HG03571 (cell line): Measurements from ENCODE around the gene GRAMD4.

Experiments used
- ATAC-seq: cut with Tn5 transposase; IDR thresholded peaks from one replicate; pipeline ENCODE4 v1.9.1; 2021; ENCODE audit not compliant: unreplicated experiment

Gene GRAMD4

GRCh38 chr22:46682011-46682731 is 62.0 kb downstream of the GRAMD4 start:
- no peak for ATAC-seq

GRCh38 chr22:46684706-46685105 is 64.5 kb downstream of the GRAMD4 start:
- peak; percentile 79 for ATAC-seq

DNA sequence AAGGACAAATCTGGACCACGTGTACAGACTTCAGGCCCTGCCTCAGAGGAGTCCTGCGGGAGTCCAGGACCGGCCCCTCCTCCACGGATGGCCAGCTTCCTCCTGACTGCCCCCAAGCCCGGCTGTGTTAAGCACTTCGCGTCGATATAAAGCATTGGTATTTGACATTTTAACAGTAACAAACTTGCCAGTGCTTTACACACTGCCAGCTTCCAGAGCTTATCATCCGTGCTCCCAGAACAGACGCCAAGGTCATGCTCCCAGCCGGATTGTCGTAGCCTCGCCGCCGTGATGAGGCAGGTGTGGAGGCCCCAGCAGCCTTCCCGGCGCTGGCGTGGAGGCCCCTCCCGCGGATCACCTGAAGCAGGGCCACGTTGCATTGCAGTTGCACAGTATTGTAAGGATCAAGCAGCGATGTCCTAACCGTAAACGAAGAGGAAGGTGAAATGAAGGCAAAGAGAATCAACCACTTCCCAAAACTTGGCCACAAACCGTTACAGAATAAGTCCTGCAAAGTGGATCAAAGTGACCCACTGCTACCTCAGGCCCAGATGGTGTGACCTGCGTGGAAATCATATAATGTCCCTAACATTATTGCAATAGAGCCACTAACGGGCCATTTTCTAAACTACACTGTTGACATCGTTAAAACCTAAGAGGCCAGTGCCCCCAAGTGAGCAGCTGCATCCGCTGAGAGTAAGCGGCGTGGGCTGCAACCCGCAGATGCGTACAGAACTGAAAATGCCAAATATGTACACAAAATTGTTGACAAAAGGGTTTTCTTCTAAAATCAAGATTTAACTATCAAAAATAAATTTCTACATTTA is 66.2 kb downstream of the GRAMD4 start:
- no peak for ATAC-seq

- no peak for ATAC-seq
Measured at GRCh38 chr22:46687048-46687444, 66.9 kb downstream of the GRAMD4 start.

- ATAC-seq, result no peak
Measured at GRCh38 chr22:46687460-46687859, 67.3 kb downstream of the GRAMD4 start.

- no peak for ATAC-seq
Measured at GRCh38 chr22:46688949-46689348, 68.8 kb downstream of the GRAMD4 start.

DNA sequence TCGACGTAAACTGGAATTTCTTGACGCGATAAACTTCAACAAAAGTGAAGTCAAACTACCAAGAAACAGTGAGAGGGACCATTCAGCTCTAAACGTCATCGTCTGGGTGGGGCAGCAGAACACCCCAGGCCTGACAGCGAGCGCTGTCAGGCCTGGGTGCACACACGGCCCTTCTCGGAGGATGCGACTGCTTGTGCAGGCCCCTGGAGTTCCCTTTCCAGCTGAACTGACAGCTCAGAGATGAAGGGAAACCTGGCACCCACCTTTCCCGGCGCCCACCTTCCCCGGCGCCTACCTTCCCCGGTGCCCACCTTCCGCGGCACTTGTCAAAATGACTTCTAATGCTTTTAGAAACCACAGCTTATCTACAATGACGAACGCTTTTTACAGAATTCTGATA is 70.0 kb downstream of the GRAMD4 start:
- no peak for ATAC-seq

DNA sequence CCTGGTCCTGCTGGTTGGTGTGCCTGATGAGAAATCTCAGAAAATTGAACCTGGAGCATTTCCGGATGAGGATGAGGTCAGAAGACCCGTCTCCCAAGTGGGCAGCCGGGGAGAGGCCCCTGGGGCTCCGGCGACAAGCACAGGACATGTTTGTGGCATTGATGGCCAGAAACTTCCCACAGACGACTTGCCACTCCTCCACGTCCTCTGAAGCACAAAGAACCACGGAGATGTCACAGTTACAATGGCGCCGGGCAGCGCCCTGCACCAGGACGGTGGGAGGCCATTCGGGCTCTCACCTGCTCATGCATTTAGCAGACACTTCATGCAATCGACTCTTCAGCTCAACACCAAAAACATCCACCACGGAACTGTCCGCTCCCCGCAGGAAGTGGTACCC is 71.4 kb downstream of the GRAMD4 start:
- no peak for ATAC-seq

DNA sequence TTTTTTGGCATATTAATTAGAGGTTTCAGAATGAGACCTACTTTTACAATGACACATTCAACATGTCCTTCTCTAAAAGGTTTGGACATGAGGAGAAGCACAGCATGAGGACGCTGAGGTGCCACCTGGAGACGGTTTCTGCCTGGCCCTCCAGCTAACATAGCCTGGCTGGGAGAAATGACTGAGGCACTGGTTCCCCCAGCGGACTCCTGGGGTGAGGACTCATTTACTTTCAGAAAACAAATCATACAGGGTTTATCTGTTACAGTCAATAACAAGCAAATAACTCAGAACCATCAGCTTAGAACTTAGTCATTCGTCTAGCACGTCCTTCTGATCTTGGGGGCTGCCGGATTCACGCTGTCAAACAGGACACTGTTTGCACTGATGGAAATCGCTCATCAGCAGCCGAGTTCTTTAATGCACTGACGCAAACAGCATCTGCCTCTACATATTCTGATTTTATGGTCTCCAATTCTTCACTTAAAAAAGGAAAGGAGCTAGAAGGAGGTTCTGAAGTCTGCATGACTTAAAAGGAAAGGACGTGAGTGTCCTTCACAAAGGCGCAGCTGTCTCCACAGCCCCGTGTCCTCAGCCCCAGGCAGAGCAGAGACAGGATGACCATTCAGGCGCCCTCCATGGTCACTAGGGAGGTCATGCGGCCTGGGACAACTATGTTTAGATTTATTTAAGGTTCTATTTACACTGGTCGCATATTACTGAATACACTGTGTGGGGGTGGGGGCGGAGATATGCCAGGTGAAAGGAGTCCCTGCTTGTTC is 73.6 kb downstream of the GRAMD4 start:
- ATAC-seq, result no peak

- no peak for ATAC-seq
Measured at GRCh38 chr22:46694416-46695170, 74.4 kb downstream of the GRAMD4 start.

DNA sequence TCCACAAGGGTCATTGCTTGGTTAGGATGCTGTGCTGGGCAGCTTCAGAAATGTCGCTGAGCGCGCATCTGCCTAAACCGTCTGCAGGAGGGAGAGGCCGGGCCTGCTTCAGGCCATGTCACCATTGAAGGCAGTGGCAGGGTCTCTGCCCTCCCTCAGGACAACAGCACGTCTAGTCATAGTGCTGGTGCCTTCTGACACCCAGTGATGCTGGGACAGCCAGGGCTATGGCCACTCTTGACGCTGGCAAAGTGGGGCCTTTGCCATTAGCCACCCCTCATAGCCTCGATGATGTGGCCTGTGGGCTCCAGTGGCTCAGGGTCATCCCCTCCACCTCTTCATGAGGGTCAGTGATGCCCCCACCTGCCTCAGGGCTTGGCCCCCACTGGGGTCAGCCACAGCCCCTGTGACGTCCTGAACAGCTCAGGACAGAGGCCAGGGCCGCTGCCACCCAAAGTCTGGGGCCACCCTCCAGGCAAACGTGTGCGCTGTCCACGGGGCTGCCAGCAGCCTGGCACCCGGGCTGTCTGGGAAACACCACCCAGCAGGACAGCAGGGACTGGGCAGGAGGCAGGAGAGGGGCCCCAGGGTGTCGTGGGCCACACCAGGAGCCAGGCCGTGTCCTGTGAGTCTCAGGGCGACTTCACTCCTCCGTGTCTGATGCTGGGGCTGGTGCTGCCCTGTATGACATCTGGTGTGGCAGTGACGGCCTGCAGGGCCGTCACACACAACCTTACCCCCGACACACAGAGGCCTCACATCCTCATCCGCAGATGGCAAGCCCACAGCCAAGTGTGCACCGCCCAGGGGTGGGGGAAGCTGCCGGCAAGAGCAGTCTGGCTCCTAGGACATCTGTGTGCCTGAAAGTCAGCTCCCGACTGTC is 75.4 kb downstream of the GRAMD4 start:
- no peak for ATAC-seq

- ATAC-seq, result no peak
Measured at GRCh38 chr22:46696229-46696518, 76.0 kb downstream of the GRAMD4 start.

GRCh38 chr22:46696614-46697013 is 76.4 kb downstream of the GRAMD4 start:
- ATAC-seq, result no peak

DNA sequence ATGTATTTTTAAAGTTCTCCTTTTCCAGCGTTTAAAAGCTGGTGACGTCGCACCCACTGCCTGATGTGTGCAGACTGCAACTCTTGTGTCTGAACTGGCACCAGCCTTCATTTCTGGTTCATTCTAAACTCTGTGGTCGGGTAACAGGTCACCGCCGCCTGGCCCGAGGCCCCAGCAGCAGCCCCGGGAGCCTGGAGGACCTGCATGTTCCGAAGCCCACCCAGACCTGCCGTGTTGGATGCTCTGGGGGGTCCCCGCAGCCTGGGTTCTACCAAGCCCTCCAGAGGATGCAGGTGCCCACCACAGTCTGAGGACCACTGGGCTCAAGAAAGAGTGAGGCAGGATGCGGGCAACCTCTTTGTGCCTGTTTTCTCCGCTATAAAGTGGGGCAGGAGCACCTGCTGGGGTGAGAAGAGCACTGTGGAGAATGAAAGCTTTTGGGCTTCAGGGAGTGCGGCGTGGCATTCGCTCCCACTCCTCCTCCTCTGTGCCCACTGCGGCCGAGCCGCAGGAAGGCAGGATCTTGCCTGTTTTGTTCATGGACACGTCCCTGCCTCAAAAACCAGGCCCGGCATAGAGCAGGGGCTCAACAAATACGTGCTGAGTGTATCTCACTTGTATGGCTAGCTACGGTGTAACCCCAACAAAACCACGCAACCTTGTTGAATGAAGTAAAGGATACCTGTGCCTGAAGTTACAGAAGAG is 77.8 kb downstream of the GRAMD4 start:
- ATAC-seq, result no peak

GRCh38 chr22:46699091-46699490 is 78.9 kb downstream of the GRAMD4 start:
- no peak for ATAC-seq

DNA sequence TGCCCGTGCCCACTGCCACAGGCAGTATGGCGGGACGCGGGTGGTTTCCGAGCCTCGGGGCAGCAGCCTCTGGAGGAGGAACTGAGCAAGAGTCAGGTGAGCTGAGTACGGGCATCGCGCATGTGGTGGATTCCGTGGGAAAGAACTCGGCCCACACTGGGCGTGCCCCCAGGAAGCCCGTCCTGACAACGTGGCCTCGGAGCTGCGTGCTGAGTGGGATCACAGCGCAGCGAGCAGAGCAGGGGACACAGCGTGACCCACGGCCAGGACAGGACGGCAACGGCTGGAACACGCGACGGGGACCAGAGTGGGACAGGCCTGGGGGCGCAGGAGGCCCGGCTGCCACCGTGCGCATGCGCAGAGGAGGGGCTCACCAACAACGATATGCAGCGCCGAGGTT is 81.1 kb downstream of the GRAMD4 start:
- no peak for ATAC-seq

DNA sequence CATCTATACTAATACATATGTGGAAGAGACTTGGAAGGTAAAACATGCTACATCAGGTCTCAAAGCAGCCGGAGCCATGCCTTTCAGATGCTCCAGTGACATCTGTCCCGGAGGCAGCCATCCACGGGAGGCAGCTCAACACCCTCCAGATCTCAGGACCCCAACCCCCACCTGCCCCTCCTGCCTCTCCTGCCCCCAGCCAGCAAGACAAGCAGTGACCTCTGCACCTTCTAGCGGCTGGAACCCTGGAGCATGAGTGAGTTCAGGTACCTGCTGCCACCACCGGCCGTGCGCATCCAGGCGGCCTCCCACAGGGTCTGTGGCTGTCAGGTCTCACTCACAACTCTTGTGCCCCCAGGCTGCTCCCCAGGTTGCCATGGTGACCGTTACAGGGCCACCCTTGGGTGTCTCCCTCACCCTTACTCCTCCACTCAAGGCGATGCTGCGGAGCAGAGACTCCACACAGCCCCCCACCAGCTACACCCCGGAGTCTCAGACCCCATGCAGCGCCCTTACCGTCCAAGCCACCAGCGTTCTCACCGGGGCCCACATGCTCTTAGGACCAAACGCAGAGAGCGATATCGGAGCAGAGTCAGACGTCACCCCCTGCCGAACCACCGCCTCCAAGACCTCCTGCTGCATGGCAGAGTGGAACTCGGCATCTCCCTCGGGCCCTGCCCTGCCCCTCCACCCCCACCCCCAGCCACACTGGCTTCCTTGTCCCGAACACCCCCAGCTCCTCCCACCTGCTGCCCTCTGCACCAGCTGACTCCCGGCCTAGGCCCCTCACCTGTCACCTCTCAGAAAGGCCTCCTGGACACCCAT is 83.2 kb downstream of the GRAMD4 start:
- no peak for ATAC-seq

DNA sequence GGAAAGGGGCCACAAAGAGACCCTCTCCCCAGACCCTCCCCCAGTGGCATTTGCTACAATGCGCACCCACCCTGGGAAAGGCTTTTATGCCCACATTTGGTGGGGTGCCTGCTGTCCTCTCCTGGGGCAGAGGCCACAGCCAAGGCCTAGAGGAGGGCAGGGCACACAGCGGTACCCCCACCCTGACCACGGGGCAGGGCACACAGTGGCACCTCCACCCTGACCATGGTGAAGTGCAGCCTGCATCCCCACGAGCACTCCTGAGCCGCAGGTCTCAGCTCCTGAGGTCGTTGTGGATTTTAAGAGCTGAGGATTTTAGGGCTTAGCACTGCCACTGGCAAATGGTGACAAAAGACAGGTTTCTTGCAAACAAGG is 83.8 kb downstream of the GRAMD4 start:
- ATAC-seq, result no peak

GRCh38 chr22:46706060-46706459 is 85.9 kb downstream of the GRAMD4 start:
- no peak for ATAC-seq
